HG02571 (cell line): ENCODE results near the gene MSI2.

Experiments
- ATAC-seq: cut with Tn5 transposase; IDR thresholded peaks from one replicate; pipeline ENCODE4 v1.9.1; 2021; ENCODE audit warnings: mild to moderate bottlenecking, moderate library complexity; ENCODE audit not compliant: unreplicated experiment

Gene MSI2

DNA sequence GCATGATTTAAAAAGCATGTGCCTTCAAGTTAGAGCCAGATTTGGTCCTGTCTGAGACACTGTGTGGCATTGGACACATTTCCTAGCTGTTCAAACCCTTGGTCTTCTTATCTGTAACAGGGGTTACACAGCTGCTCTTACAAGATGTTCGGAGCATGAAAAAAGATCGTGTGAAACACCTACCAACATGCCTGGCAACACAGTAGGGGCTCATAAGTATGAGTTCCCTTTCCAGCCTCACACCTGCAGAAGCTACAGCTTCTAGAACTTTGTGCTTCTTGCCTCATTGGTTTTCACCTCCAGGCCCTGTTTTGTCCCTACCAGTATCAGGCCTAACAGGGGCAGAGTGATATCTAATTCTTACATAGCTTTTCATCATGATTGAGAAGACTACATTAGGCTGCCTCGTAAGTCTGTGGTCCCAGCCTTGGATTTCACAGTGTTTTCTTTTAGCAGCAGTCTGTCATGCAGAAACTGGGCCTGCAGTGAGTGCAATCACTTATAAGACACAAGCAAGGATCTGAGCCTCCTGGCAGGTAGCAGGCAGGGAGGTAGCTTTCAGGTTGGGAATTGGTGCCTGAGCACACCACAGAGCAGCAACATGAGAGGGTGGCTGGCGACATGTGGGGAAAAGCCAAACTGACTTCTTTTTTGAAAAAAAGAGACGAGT is 410.0 kb downstream of the MSI2 start:
- no peak for ATAC-seq

DNA sequence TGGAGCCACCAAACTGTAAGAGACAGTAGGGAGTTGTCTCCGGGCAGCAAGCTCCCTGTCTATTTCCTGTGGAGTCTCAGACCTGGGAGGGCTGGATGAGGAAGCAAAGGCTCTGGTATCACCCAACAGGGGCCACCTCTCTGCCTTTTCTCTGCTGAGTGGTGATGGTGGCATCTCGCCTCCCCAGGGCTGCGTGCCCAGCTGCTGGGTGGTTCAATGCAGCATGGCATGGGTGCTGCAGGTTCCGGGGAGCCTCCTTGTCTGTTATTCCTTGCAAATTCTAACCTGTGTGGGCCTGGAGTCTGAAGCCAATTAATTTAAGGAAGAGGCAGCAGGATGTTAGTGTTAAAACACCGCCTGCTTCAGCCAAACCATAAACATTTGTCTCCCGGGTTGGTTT is 410.6 kb downstream of the MSI2 start:
- ATAC-seq = no peak

DNA sequence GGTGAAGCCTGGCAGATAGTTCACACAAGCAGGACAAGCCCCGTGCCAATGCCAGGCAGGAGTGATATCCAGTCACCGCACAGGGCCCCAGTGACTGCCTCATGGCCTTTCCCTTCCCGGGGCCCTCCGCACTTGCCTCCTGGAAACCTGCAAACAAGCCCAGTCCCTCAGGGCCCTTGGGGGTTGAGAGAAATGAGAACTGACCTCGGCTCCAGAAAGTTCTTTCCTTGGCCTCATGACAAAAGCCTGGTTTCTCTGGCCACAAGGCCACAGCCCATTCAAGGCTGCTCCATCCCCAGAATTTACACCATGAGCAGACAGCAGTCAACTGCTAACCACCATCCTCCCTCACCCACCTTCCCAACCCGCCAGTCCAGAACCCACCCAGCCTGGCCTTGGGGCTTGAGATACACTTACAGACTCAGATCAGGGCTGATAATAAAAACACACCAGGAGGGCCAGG is 411.2 kb downstream of the MSI2 start:
- no peak for ATAC-seq

DNA sequence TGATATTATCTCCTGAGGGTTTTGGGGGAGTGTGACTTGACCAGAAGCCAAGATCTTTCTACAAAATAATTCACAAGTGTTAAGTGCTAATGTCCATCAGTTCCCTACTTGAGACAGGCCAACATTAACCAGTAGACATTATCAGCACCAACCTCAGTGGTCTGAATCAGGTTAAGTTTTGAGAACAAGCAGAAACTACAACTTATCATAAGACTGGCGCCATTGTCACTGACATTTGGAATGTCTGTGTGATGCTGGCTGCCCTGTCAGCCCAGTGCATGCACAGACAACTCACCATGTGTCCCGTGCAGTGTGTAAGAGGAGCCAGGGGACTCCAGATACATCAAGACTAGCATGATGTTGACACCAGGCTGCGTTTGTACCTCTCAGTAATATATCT is 412.0 kb downstream of the MSI2 start:
- no peak for ATAC-seq

DNA sequence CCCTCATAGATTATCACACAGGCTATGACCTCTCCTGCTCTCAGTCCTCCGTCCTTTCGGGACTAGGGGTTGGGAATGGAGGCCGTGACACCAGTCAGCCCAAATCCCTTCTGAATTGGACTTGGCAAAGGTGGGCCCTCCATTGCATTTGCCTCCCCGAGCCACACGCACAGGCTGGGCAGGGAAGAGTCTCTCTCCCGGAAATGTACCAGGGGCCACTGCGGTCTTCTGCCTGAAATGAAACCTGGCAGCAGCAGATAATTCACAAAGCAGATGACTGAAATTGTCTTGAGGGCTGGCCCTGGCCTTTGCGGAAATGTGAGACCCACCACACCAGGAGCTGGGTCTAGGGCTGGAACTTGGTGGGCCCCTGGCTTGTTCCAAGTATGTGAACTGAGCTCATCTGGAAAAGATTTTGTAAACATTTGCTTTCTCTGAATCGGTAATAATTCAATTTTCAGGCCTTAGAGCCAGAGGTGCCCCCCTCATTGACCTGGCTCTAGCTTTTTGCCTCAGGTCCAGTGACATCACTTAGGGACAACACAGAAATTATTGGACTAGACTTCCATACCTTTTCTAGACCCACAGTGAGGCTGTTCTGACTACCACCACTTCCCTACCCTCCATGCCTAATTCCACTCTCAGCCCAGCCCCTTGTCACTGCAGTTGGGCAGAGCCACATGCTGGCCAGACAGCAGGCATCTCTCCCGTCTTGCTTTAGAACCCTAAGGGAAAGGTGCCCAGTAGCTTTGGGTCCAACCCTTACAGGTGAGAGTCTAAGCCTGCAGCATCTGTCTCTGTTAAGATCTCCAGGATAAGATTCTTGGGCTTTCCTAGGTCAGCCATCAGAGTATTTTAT is 413.6 kb downstream of the MSI2 start:
- no peak for ATAC-seq

DNA sequence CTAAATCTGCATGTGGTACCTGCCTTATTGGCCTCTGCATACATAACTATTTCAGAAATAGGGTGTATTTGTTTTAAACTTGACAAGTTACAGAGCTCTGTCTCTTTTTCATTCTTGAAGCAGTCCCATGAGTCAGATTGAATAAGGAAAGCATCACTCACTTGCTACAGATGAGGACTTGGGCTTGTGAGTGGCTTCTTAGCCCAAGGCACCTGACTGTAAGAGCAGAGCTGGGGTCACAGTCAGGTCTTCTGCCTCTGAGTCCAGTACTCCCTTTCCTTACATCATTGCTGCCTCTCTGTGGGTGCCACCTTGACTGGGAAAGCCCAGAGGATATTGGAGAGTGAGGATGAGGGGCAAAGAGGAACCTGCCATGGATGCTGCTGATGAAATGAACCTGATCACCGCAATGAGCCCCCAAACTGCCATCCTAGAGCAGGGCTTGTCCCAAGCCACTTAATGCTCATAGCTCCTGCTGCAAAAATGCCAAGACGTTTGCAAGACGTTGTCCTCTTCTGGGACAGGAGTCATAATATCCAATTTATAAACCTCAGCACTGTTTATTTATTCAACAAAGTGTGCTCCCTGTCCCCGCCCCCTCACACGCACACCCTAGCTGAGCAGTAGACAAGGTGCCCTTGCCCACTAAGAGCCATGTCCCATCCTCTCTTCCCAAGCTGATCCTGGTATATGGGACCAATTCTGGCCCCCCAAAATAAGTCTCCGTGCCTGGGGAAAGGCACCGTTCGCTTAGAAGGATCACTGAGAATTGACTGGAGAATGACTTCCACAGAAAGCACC is 414.6 kb downstream of the MSI2 start:
- ATAC-seq = no peak

DNA sequence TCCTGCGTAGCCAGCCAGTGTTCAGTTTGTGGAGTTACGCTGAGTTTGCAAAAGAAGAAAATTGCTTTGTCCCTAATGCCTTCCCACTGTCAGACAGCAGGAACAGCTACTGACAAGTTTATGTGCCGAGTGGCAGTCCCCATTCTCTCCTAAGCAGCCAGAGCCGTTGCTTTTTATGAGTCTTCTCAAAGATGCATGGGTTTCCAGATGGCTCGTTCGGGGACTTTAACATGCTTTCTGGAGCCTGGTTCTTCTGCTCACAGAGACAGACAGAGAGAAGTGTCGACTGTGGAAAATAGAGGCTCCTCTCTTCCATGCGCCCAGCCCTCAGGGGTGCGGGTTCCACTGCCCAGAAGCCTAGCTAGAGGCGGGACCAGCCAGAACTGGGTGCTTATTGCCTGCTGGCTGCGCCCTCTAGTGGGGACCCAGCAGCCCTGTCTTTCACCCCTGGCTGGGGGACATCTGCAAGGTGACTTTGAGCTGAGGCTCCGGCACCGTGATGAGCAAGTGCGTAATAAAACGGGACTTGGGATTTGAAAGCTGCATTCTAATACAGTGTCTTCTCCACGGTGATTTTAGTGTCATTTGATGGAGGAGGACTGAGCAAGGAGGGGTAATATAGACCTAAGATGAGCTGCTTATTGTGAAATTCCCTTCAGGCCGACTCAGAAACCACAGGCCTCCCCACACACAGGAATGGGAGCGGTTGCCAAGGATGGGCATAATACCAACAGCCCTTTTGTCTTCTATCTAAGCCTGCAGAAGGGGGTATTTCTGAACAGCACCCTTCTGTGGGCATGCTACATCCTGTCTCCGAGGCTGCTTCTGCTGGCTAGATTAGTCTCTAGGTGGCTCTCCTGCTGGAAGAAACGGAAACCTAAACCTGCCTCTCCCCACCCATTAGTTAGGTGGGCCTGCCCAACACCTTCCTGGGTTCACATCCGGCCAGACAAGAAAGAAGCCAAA is 415.6 kb downstream of the MSI2 start:
- peak; percentile 56 for ATAC-seq

DNA sequence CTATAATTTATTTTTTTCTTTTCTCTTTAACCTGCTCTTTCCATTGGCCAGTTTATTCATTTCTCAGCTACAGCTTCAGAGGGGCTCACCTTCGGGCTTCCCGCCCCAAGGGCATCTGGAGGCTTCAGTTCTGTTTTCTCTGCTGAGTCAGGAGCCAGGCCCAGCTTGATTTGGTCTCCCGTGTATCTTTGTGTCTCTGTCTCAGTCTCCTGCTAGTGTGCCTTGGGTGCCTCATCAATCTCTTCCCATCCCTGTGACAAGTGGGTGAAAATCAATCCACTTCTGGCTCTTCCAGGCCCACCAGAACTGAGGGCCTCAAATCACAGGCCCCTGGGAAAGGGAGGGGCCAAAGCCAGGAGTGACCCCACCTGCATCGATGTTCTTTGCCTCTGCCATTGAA is 416.6 kb downstream of the MSI2 start:
- no peak for ATAC-seq

DNA sequence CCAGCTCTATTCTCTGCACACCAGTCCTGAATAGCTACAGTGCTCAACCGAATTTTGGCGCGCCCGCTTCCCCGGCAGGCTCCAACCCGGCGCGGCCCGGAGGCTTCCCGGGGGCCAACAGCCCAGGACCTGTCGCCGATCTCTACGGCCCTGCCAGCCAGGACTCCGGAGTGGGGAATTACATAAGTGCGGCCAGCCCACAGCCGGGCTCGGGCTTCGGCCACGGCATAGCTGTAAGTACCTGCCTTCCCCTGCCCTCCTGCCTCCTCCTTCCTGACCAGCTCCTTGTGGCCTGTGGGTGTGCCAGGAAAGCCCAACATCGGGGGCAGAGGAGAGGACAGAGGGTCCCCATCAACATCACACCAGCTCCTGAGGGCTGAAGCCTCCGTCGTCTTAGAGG is 418.6 kb downstream of the MSI2 start:
- ATAC-seq = no peak

DNA sequence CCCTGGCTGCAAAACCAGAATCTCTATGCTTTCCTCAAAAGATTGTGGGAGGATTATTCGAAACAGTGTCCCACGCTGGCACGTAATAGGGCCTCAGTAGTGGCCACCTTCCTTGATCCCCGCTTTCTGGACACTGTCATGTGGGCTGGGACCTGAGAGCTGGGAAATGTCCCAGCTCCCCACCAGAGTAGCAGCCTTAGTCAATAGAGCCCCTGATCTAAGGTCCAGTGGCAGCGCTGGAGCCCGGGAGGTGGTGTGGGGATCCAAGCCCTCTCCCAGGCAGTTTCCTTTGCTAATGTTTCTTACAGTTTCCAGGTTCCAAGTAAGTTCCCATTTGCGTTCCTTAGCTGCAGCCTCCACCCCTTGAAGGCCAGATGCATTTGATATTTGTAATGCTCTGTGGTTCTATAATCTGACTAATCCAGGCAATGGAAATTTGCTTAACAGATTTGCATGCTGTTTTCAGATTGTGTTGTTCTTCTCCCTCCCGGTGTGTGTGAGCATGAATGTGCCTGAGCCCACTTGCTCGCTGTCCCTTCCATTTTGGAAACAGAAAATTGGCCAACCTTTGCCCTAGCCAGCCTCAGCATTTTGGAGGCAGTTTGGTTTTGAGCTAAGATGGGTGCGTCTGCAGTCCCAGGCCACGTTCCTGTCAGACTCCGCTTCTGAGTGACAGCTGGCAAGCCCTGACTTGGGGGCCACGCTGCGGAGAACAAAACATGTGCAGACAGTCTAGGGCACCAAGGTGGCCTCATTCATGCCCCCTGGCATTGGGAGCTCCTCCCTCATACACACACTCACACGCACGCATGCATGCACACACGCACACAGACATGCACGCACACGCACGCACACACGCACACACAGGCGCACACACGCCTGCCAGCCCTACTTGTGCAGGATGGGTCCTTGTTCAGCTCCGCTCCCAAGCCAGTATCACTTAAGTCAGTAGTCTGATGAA is 419.4 kb downstream of the MSI2 start:
- no peak for ATAC-seq

DNA sequence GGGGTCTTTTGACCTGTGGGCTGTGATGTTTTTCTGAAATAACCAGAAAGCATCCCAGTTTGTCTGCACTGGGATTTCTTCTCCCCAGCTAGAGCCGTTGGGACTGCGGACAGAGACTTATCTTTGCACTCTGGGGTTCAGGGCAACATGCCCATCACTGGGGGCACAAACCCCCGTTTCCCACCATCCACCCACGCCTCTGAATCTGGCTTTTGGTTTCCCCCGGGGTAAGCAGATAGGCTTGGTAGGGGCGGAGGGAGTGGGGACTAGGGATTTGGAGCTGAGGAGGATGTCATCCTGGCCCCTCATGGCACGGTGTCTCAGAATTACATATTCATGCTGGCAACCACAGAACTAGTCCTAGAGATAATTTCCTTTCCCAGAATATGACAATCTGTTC is 420.2 kb downstream of the MSI2 start:
- no peak for ATAC-seq

DNA sequence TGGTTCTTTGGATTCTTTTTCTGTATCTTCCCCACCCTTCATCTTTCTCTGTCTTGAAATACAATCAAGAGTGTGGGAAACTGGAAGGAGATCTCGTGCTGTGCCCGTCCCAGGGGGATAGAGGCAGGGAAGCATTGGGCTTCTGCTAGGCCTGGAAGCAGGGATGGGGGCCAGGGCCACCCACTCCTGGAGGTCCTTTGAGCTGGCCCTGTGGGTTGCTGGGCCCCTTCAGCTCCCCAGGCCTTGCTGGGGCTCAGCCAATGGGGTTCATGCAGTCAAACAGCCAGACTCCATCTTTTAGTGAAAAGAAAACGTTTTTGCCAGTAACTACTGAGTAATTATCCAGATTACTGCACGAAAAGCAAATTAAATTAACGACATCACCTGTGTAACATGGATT is 421.0 kb downstream of the MSI2 start:
- ATAC-seq = no peak

DNA sequence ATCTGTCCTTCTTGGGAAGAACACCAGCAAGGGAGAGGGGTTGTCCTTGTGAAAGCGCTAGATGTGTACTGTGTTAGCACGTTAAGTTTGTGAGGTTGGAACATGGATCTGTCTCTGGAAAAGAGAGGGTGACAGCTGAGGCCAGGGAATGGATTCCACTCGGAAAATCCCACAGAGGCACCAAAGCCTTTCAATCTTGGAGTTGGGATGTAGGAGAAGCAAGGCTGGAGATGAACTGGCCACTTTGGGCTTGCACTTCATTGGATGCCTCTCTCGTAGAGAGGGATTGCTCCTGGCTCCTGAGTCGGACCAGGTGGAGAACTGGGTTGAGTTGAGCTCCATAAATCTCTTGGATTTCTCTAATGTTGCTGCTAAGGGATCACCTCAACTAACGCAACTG is 421.5 kb downstream of the MSI2 start:
- no peak for ATAC-seq

DNA sequence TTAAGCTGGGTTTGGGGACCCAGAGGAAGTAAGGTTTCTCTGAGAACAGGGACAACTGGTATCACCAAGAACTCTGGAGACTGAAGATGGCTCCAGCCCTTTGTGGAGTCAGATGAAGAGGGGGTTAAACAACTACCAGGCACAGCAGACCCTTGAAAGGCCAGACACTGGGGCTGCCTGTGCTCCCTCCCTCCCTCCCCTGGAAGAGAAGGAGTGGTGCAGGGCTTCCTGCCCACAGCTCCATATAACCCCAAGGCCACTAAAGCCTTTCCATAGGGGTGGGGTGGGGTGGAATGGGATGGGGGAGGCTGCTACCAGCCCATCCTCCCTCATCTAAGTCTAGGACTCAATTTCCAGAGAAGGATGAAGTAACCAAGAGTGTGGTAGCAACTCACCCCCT is 422.1 kb downstream of the MSI2 start:
- ATAC-seq = no peak

DNA sequence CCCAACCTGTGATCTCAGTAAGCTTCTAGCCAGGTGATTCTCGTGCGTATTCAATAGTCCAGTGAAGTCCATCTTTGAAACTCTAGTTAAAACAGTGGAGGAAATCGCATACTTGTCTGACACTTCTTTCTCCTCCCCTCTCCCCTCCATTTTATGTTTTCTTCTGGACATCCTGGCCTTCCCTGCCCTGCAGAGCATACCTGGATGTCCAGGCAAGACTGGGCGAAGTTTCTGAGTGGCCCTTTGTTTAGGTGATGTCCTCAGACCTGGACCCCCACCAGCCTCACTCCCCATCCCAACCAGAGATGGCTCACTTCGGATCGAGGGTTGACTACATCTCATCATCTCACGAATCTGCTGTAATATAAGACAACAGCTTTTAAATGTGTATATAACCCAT is 423.0 kb downstream of the MSI2 start:
- no peak for ATAC-seq

DNA sequence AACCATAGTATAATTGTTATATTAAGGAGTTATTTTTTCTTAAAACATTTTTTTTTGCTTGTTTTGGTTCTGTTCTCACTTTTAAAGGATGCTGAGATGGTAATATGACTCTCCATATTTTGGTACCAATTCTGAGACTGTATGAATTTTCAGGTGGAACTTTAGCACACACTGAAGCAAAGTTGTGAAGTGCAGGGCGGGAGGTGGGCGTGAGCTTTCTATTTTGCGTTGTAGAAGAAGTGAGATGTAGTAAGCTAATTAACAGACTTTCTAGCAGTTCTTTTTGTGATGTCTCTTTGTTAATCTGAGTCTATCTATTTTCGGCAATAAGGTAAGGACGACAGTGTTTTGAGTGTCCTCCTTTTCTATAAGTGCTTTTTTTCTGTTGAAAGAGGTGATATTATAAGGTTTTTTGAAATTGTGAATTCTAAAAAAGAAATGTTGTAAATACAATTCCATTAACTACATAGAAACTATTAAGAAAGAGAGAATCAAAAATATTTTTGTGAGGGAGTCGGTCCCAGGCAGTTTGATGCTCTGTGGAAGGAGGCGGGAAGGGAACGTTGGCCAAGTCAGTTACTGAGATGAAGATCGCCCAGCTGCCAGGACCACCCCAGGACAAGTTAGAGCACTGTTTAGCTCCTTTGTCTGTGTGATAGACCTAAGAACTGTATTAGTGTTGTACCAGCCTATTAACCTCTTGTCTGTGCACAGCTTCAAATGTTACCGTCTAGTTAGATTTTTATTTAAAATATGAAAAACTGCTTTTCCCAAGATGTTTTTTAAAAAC is 423.8 kb downstream of the MSI2 start:
- ATAC-seq = no peak

DNA sequence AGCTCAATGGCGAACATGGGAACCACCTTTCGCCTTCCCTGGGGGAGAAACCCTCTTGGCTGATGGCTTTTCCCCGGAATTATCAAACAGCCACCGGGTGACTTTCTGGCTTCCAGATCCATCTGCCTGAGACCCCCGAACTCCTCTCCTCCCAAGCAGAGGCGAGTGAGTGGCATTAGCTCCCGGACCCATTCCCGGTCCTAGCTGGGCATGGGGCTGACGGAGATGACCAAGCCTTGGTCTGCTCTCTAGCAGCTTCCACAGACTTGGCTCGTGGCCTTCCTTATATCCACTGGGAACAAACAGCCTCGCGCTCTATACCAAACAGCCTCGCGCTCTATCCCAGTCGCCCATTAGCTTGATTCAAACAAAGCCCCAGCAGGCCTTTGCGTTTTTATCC is 426.4 kb downstream of the MSI2 start:
- ATAC-seq = no peak

DNA sequence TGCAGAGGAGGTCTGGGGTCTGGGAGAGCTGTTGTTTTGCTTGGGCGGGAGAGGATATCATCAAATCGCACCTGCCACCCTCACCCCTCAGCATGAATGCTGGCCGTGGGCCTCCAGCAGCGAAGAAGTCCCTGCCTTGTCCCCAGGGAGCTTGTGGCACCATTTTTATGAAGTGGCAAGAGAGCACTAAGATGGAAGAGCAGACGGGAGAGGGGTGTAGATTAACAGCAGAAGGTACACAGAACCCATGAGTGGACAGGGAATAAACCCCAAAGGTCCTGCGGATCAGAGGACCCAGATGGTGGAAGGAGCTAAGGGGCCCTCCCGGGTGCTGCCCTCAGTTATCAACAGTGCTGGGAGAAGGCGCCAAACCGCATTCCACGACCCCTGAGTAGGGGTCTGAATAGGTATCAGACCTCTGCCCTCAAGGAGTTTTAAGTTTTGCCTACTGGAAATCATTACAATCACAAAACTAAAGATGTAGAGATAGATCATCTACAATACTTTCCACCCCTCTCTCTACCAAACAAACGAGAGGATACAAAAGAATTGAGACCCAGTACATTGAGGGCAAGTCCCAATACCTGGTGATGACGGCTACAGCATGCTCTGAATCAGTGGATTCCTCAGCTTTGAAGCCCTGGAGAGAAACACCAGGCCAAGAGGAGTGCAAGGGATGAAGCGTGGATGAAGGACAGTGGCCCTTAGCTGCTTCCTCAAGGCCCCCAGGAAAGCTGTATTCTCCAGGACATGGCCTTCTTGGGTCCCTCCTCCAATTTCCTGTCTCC is 428.6 kb downstream of the MSI2 start:
- ATAC-seq = no peak
